Liver (tissue), 9 donors: ENCODE results near the gene GJB1. TPM values are rescaled to one million over a fixed set of nuclear protein-coding genes. Genes with fewer than 3 reads are reported as not detected.
A peak's percentile ranks its signal among the peaks of the same experiment; 100 is the strongest.

Source experiments
- DNase-seq: peaks from one replicate; pipeline ENCODE4 v3.0.0-alpha.2; 2017; ENCODE audit warnings: low spot score
- H3K27ac ChIP-seq, 2 donors: one replicate each; pipeline ENCODE4 v1.7.0; 2013; ENCODE audit warnings: inconsistent platforms in 2 of 2, low read length in 2 of 2, control low read depth in 1 of 2, low read depth in 1 of 2, mild to moderate bottlenecking in 1 of 2
- H3K27me3 ChIP-seq, 4 donors: one replicate each; pipeline versions ENCODE4 v1.6.1 to v1.7.0; 2013; ENCODE audit warnings: low read length in 3 of 4, inconsistent platforms in 1 of 4, mild to moderate bottlenecking in 1 of 4, moderate library complexity in 1 of 4; ENCODE audit not compliant: control insufficient read depth in 4 of 4, insufficient read depth in 4 of 4
- H3K36me3 ChIP-seq, 4 donors: one replicate each; pipeline versions ENCODE4 v1.6.1 to v1.7.0; 2013; ENCODE audit warnings: low read length in 3 of 4, mild to moderate bottlenecking in 3 of 4, low read depth in 1 of 4, moderate library complexity in 1 of 4; ENCODE audit not compliant: control insufficient read depth in 4 of 4, insufficient read depth in 3 of 4
- H3K4me1 ChIP-seq, 4 donors: one replicate each; pipeline versions ENCODE4 v1.6.1 to v1.7.0; 2013; ENCODE audit warnings: low read length in 3 of 4, mild to moderate bottlenecking in 3 of 4, moderate library complexity in 1 of 4; ENCODE audit not compliant: control insufficient read depth in 4 of 4, insufficient read depth in 4 of 4
- H3K4me3 ChIP-seq, 3 donors: one replicate each; pipeline versions ENCODE4 v1.6.1 to v1.7.0; 2013; ENCODE audit warnings: low read length in 3 of 3, control low read depth in 1 of 3, low read depth in 1 of 3, mild to moderate bottlenecking in 1 of 3
- H3K9ac ChIP-seq, 2 donors: one replicate each; pipeline ENCODE4 v1.7.0; 2013; ENCODE audit warnings: low read length in 2 of 2, mild to moderate bottlenecking in 2 of 2, moderate library complexity in 2 of 2, control low read depth in 1 of 2, low read depth in 1 of 2
- H3K9me3 ChIP-seq, 4 donors: one replicate each; pipeline versions ENCODE4 v1.6.1 to v1.7.0; 2013; ENCODE audit warnings: low read length in 3 of 4; ENCODE audit not compliant: control insufficient read depth in 4 of 4
- ATF3 ChIP-seq: IDR thresholded peaks from 2 replicates; pipeline ENCODE4 v1.6.1; 2016; ENCODE audit warnings: antibody characterized with exemption
- CTCF ChIP-seq: fragments of 150-350 bp; IDR thresholded peaks from 2 replicates; pipeline ENCODE4 v1.5.1; 2017; ENCODE audit warnings: improper control_type of control experiment, low read depth, low read length; ENCODE audit not compliant: missing input control
- EGR1 ChIP-seq, 2 donors: IDR thresholded peaks; 2 replicates each; pipeline ENCODE4 v1.6.1; 2016 to 2018; ENCODE audit warnings: antibody characterized with exemption in 2 of 2, low read depth in 2 of 2
- FOXA1 ChIP-seq: IDR thresholded peaks from 2 replicates; pipeline ENCODE4 v1.6.1; 2016; ENCODE audit warnings: antibody characterized with exemption
- FOXA2 ChIP-seq: IDR thresholded peaks from 2 replicates; pipeline ENCODE4 v1.6.1; 2016; ENCODE audit warnings: antibody characterized with exemption
- GABPA ChIP-seq, 2 donors: IDR thresholded peaks in 1 of 2; conservative IDR thresholded peaks in 1 of 2; 2 replicates each; pipeline ENCODE4 v1.6.1; 2016; ENCODE audit warnings: antibody characterized with exemption in 2 of 2, mild to moderate bottlenecking in 1 of 2, moderate library complexity in 1 of 2
- HNF4A ChIP-seq, 2 donors: conservative IDR thresholded peaks; 2 replicates each; pipeline ENCODE4 v1.6.1; 2016; ENCODE audit warnings: antibody characterized with exemption in 2 of 2, mild to moderate bottlenecking in 2 of 2
- HNF4G ChIP-seq: IDR thresholded peaks from 2 replicates; pipeline ENCODE4 v1.6.1; 2016; ENCODE audit warnings: antibody characterized with exemption
- JUND ChIP-seq, 2 donors: IDR thresholded peaks; 2 replicates each; pipeline ENCODE4 v1.6.1; 2016; ENCODE audit warnings: antibody characterized with exemption in 2 of 2
- MAX ChIP-seq: IDR thresholded peaks from 2 replicates; pipeline ENCODE4 v1.6.1; 2016; ENCODE audit warnings: antibody characterized with exemption
- NR2F2 ChIP-seq: IDR thresholded peaks from 2 replicates; pipeline ENCODE4 v1.6.1; 2016; ENCODE audit warnings: antibody characterized with exemption
- RAD21 ChIP-seq, 2 donors: IDR thresholded peaks; 2 replicates each; pipeline ENCODE4 v1.6.1; 2016; ENCODE audit warnings: antibody characterized with exemption in 2 of 2, mild to moderate bottlenecking in 2 of 2
- REST ChIP-seq: IDR thresholded peaks from 2 replicates; pipeline ENCODE4 v1.6.1; 2016; ENCODE audit warnings: antibody characterized with exemption, mild to moderate bottlenecking
- RXRA ChIP-seq, 2 donors: IDR thresholded peaks; 2 replicates each; pipeline ENCODE4 v1.6.1; 2017 to 2018; ENCODE audit warnings: antibody characterized with exemption in 2 of 2, mild to moderate bottlenecking in 1 of 2
- SP1 ChIP-seq: IDR thresholded peaks from 2 replicates; pipeline ENCODE4 v1.6.1; 2018; ENCODE audit warnings: antibody characterized with exemption, mild to moderate bottlenecking
- TAF1 ChIP-seq: conservative IDR thresholded peaks from 2 replicates; pipeline ENCODE4 v1.6.1; 2016; ENCODE audit warnings: antibody characterized with exemption, mild to moderate bottlenecking
- YY1 ChIP-seq: IDR thresholded peaks from 2 replicates; pipeline ENCODE4 v1.6.1; 2016; ENCODE audit warnings: antibody characterized with exemption, mild to moderate bottlenecking
- ZBTB33 ChIP-seq: IDR thresholded peaks from 2 replicates; pipeline ENCODE4 v1.6.1; 2016; ENCODE audit warnings: antibody characterized with exemption
- WGBS: extraction: QIAGEN DNeasy Blood & Tissue Kit; methylation state at CpG from one replicate; pipeline ENCODE4 v1.1.7; 2013; 5-methylcytosine and 5-hydroxymethylcytosine counted together
- polyA plus RNA-seq, 2 donors: library from polyadenylated mRNA; stranded (reverse) in 1 of 2; unstranded in 1 of 2; fragments of 200-250 nt in 1 of 2; fragments of >200 nt in 1 of 2; fragmentation: Nextera tagmentation in 1 of 2; extraction: Ambion mirVana in 1 of 2; gene quantifications; one replicate each; pipeline versions ENCODE4 v1.2.1 to v1.2.3, GENCODE V29; 2013 to 2015
- total RNA-seq, 2 donors: library from RNA; depleted of rRNA; stranded (reverse); fragments of >200 nt; gene quantifications; one replicate each; pipeline ENCODE4 v1.2.3, GENCODE V29; 2014
- donor health status: healthy.
- donor health status: healthy.
- donor health status: healthy.
- donor health status: healthy.
- donor health status: healthy.

The GJB1 gene
- total and polyA plus RNA-seq, 4 donors, result 77.1 to 251 (median 199) TPM

- H3K4me3 ChIP-seq, result peak overlapping the region; percentile 69 to 99 (median 71)
These were observed 6.5 kb upstream of the GJB1 start for GRCh38 chrX:71216485-71216884.

GRCh38 chrX:71217298-71217697, 5.7 kb upstream of the GJB1 start:
- no peaks in the 10 kb centered on the region for H3K27me3 ChIP-seq
- TF ChIP-seq TAF1 (peak; percentile 34), SP1 (peak; percentile 83), NR2F2 (peak; percentile 21), FOXA1 (peak; percentile 27), YY1 (peak; percentile 45), MAX (peak; percentile 52), ZBTB33 (peak; percentile 49), HNF4A (conservative IDR thresholded peaks at IDR 0.05) (peak; percentile 93 to 97), FOXA2 (no peak), RXRA (IDR thresholded peaks at IDR 0.05) (peak; percentile 82 to 88), ATF3 (no peak), REST (peak; percentile 51), GABPA (IDR thresholded peaks at IDR 0.05 in 1 of 2, conservative IDR thresholded peaks at IDR 0.05 in 1 of 2) (peak in 1 of 2 donors; percentile 44), CTCF (no peak), RAD21 (IDR thresholded peaks at IDR 0.05) (peak; percentile 13 to 46), JUND (IDR thresholded peaks at IDR 0.05) (peak; percentile 64 to 68), EGR1 (IDR thresholded peaks at IDR 0.05; ENCODE audit: low read depth in 2 of 2) (no peak), HNF4G (peak; percentile 81)
- no peaks in the 10 kb centered on the region for H3K9me3 ChIP-seq
- peaks cover 4 to 64% (median 51%) of the 10 kb centered on the region in 4 donors for H3K4me1 ChIP-seq
- WGBS, result 39% methylated on average over 6 of the region's 6 CpGs
- H3K36me3 ChIP-seq, result peaks cover 0 to 3% (median under 1%) of the 10 kb centered on the region in 4 donors
- peak overlapping the region; percentile 69 to 99 (median 71) for H3K4me3 ChIP-seq
- H3K9ac ChIP-seq, result peak overlapping the region in 1 of 2 donors; percentile 93
- no peak for DNase-seq
- H3K27ac ChIP-seq, result peak overlapping the region; percentile 63 to 70

More at GRCh38 chrX:71216485-71216884, 6.5 kb upstream of the GJB1 start:
- Histone ChIP-seq H3K36me3 (peaks cover 0 to 3% (median under 1%) of the 10 kb centered on the region in 4 donors), H3K27me3 (no peaks in the 10 kb centered on the region), H3K27ac (peak overlapping the region; percentile 63 to 70), H3K4me1 (peaks cover 4 to 58% (median 47%) of the 10 kb centered on the region in 4 donors), H3K9ac (peak overlapping the region; percentile 45 to 93), H3K9me3 (no peaks in the 10 kb centered on the region)
- 22% methylated on average over 6 of the region's 6 CpGs for WGBS
- DNase-seq, result no peak
- TF ChIP-seq FOXA1 (no peak), SP1 (peak; percentile 12), ATF3 (no peak), JUND (IDR thresholded peaks at IDR 0.05) (no peak), YY1 (peak; percentile 37), FOXA2 (no peak), MAX (no peak), HNF4A (conservative IDR thresholded peaks at IDR 0.05) (peak in 1 of 2 donors; percentile 7), RXRA (IDR thresholded peaks at IDR 0.05) (no peak), TAF1 (peak; percentile 44)
